ENCODE measurements around the gene KLHL7. TPM values are rescaled to one million over a fixed set of nuclear protein-coding genes. Genes with fewer than 3 reads are reported as not detected.

Gene KLHL7
- total and polyA plus RNA-seq, 2 donors (not counting 3 experiments of a cell fraction or from before 2014, with no cell fraction given) = 21.3 to 32.1 TPM

DNA sequence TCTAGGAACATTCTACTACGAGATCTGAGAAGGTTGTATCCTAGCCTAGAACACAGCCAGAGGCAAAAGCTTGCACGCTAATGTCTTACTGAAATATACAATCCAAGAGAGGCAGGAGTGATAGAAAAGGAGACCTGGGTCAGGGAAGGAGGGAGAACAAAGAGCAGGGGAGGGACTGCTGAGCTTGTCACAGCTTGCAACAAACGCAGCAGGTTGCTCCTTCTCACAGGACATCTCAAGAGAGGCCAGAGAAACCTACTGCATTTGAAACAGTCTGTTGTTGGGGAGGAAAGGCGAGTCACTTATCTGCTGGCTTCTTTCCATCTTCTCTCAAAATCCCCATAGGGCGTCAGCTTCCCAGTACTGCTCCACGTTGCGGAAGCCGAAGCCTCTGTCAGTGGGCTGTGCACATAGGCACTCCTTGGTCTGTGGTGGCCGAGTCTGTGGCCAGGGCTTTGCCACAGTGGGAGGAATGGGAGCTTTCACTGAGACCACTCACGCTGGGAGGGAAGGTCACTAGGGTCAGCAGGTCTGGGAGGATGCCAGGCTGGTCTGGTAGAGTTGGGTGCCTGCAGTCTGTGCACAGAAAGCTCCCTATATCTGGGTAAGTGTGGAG is 115.2 kb downstream of the KLHL7 start:
- FAIRE-seq = no peak
- no peak for DNase-seq (ENCODE audit: low read depth, low spot score)
- Histone ChIP-seq H3K79me2 (ENCODE audit: control insufficient read depth, insufficient read depth, low read length) (no peaks in the 10 kb centered on the region), H3K27ac (ENCODE audit: insufficient read depth, low read depth, low read length) (no peak overlapping the region), H3K9ac (replicated peaks; ENCODE audit: extremely low read depth, insufficient read depth, low read length) (no peak overlapping the region), H3K4me2 (ENCODE audit: insufficient read depth, low read length) (no peak overlapping the region), H3K27me3 (ENCODE audit: control insufficient read depth in 2 of 2, insufficient read depth in 2 of 2, low read length in 2 of 2) (peaks cover 0 to 3% of the 10 kb centered on the region in 2 experiments), H3K4me3 (replicated peaks in 1 of 3; ENCODE audit: insufficient read depth in 1 of 3, low read depth in 1 of 3, low read length in 3 of 3) (no peak overlapping the region), H3K9me1 (replicated peaks; ENCODE audit: control insufficient read depth, extremely low read depth, insufficient read depth, low read length) (no peaks in the 10 kb centered on the region), H4K20me1 (replicated peaks; ENCODE audit: control insufficient read depth, extremely low read depth, insufficient read depth, low read length) (no peaks in the 10 kb centered on the region), H3K4me1 (ENCODE audit: control insufficient read depth, extremely low read depth, insufficient read depth, low read length) (no peaks in the 10 kb centered on the region), H3K9me3 (replicated peaks; ENCODE audit: control insufficient read depth, insufficient read depth, low read length) (no peaks in the 10 kb centered on the region), H3K36me3 (ENCODE audit: control insufficient read depth in 2 of 2, extremely low read depth in 1 of 2, insufficient read depth in 2 of 2, low read length in 2 of 2) (no peaks in the 10 kb centered on the region), H2AFZ (ENCODE audit: low read depth, low read length) (no peak overlapping the region)
- POLR2A ChIA-PET = no interaction called here
- BruUV-seq (replicated peaks) = no TSS peak
- intact Hi-C loops (cut with micrococcal nuclease) (no loop called here), dilution Hi-C loops (cut with MboI; ENCODE audit: extremely low pct_ligation_motif_present, low sequenced_read_pairs) (no loop called here)
- no peak for TF ChIP-seq MAX (IDR thresholded peaks at IDR 0.05; ENCODE audit: insufficient read depth, insufficient read length)
- TF ChIP-seq EZH2 (IDR thresholded peaks at IDR 0.05; ENCODE audit: borderline replicate concordance, low read depth, low read length, severe bottlenecking) = no peak
- no peak for TF ChIP-seq MYC (IDR thresholded peaks at IDR 0.05; ENCODE audit: low read depth, low read length)
- no peak for TF ChIP-seq JUN (IDR thresholded peaks at IDR 0.05; ENCODE audit: borderline replicate concordance, insufficient read depth, insufficient read length, low read depth)
- no peak for TF ChIP-seq GATA2 (IDR thresholded peaks at IDR 0.05; ENCODE audit: insufficient read depth, insufficient read length, low read depth, low read length)
- no peak for TF ChIP-seq POLR2AphosphoS5 (IDR thresholded peaks at IDR 0.05; ENCODE audit: insufficient read depth, low read depth, low read length)
- no peak for TF ChIP-seq CTCF (IDR thresholded peaks at IDR 0.05; ENCODE audit: extremely low read depth in 1 of 2, insufficient read depth in 1 of 2, low read depth in 1 of 2, low read length in 2 of 2)
- no peak for TF ChIP-seq FOS (IDR thresholded peaks at IDR 0.05; ENCODE audit: borderline replicate concordance, insufficient read depth, low read length)
- no peak for TF ChIP-seq POLR2A (IDR thresholded peaks at IDR 0.05; ENCODE audit: low read depth, low read length)
- CTCF ChIA-PET = interaction anchor here (0.9 kb wide), 1 partner anchor 21 kb away, joined by 3 read pairs; no protein-coding TSS in a partner anchor
